Gastrocnemius medialis (tissue), 4 donors: ENCODE data around the gene TRIM52. TPM values are rescaled to one million over a fixed set of nuclear protein-coding genes. Genes with fewer than 3 reads are reported as not detected.
"Not testable (repeated sequence)": the region's sequence is repeated elsewhere in the genome, so short reads cannot be mapped to it uniquely, and the experiment has no call there.

Experiments
- ATAC-seq, 2 donors: fragments of 150-250 bp; one replicate each; pipeline ENCODE4 v1.9.1; 2016
- DNase-seq, 2 donors: peaks; one replicate each; pipeline ENCODE4 v3.0.0-alpha.2; 2019
- H3K27ac ChIP-seq, 4 donors: fragments of 200-600 bp; sonication (generic); 1 replicate in 1 of 4; 2 replicates in 3 of 4; pipeline ENCODE4 v1.5.1; 2016 to 2018; ENCODE audit warnings: mild to moderate bottlenecking in 2 of 4, moderate library complexity in 1 of 4
- H3K27me3 ChIP-seq, 3 donors: fragments of 200-600 bp; sonication (generic) in 2 of 3; 1 replicate in 1 of 3; 2 replicates in 2 of 3; pipeline versions ENCODE4 v1.5.1 to v1.6.0; 2016 to 2019; ENCODE audit warnings: mild to moderate bottlenecking in 1 of 3, moderate library complexity in 1 of 3
- H3K36me3 ChIP-seq, 2 donors: fragments of 200-600 bp; sonication (generic) in 1 of 2; one replicate each; pipeline ENCODE4 v1.5.1; 2017 to 2018
- H3K4me1 ChIP-seq, 2 donors: fragments of 200-600 bp; sonication (generic) in 1 of 2; one replicate each; pipeline ENCODE4 v1.5.1; 2016 to 2017; ENCODE audit warnings: mild to moderate bottlenecking in 2 of 2
- H3K4me3 ChIP-seq, 4 donors: fragments of 200-600 bp; sonication (generic) in 3 of 4; 1 replicate in 1 of 4; 2 replicates in 3 of 4; pipeline ENCODE4 v1.5.1; 2016 to 2019; ENCODE audit warnings: mild to moderate bottlenecking in 2 of 4
- H3K9me3 ChIP-seq, 3 donors: fragments of 200-600 bp; sonication (generic) in 2 of 3; 1 replicate in 1 of 3; 2 replicates in 2 of 3; pipeline ENCODE4 v1.5.1; 2016 to 2019
- CTCF ChIP-seq, 5 experiments: fragments of 450-650 bp in 3 of 5; fragments of 200-600 bp in 2 of 5; sonication (generic) in 2 of 5; IDR thresholded peaks in 4 of 5; conservative IDR thresholded peaks in 1 of 5; 1 replicate in 4 of 5; 2 replicates in 1 of 5; pipeline ENCODE4 v1.5.1; 2016 to 2019; ENCODE audit warnings: antibody characterized with exemption in 5 of 5, mild to moderate bottlenecking in 3 of 5, moderate library complexity in 3 of 5
- POLR2A ChIP-seq, 2 donors: fragments of 450-650 bp; IDR thresholded peaks; one replicate each; pipeline ENCODE4 v1.6.1; 2017; ENCODE audit warnings: antibody characterized with exemption in 2 of 2, mild to moderate bottlenecking in 2 of 2, moderate library complexity in 2 of 2
- in situ Hi-C, 4 donors: fragments of 200-750 bp; cut with MboI; loops; one replicate each; pipeline versions ENCODE4 v1.15.0 to v1.8.0; 2017; ENCODE audit warnings: low sequenced_read_pairs in 4 of 4
- intact Hi-C: fragments of 100-400 bp; cut with DNase I; formaldehyde crosslinking; loops from one replicate; pipeline ENCODE4 v1.15.1; 2023; ENCODE audit warnings: low total_unique reads
- total RNA-seq, 4 donors: library from RNA; depleted of rRNA; stranded (reverse); fragments of >200 nt; gene quantifications; one replicate each; pipeline versions ENCODE4 v1.1.0 to v1.2.3, GENCODE V29; 2016

The TRIM52 gene
- total RNA-seq, 4 donors from 2014 or later = 1.3 to 4.9 (median 3.4) TPM

- H3K36me3 ChIP-seq = no peaks in the 10 kb centered on the region
- H3K4me1 ChIP-seq = no peaks in the 10 kb centered on the region
- DNase-seq = no peak
- H3K4me3 ChIP-seq = no peak overlapping the region
- no peak overlapping the region for H3K27ac ChIP-seq
- H3K27me3 ChIP-seq = no peaks in the 10 kb centered on the region
- intact Hi-C loops (no loop called here), in situ Hi-C loops (no loop called here)
- H3K9me3 ChIP-seq = no peaks in the 10 kb centered on the region
- no peak for ATAC-seq
- TF ChIP-seq CTCF (IDR thresholded peaks at IDR 0.05 in 4 of 5, conservative IDR thresholded peaks at IDR 0.05 in 1 of 5) = no peak
These were observed 10.1 kb upstream of the TRIM52 start for GRCh38 chr5:181271081-181271480.

GRCh38 chr5:181267907-181268306 lies 7.0 kb upstream of the TRIM52 start:
- intact Hi-C loops (loop anchor here (10.0 kb wide), 2 partner anchors 403 to 773 kb away; partner anchors contain the start of genes CNOT6 and ZFP62), in situ Hi-C loops (loop anchor here in 2 of 4 donors (10.0 kb wide), 1 partner anchor 83 kb away; no protein-coding TSS in a partner anchor)
- H3K4me1 ChIP-seq, H3K27ac ChIP-seq, ATAC-seq, H3K27me3 ChIP-seq, DNase-seq, H3K4me3 ChIP-seq, H3K9me3 ChIP-seq: not testable (repeated sequence)
- H3K36me3 ChIP-seq = peaks cover 0 to 13% of the 10 kb centered on the region in 2 donors

- not testable (repeated sequence) for H3K4me3 ChIP-seq, ATAC-seq, H3K27me3 ChIP-seq, H3K9me3 ChIP-seq, H3K27ac ChIP-seq, DNase-seq
- Histone ChIP-seq H3K4me1 (peaks cover 8 to 12% of the 10 kb centered on the region in 2 donors), H3K36me3 (peaks cover 0 to 13% of the 10 kb centered on the region in 2 donors)
- in situ Hi-C loops = loop anchor here in 2 of 4 donors (10.0 kb wide), 1 partner anchor 83 kb away; no protein-coding TSS in a partner anchor
- intact Hi-C loops = loop anchor here (10.0 kb wide), 2 partner anchors 403 to 773 kb away; partner anchors contain the start of genes CNOT6 and ZFP62
These were observed 6.5 kb upstream of the TRIM52 start for GRCh38 chr5:181267291-181267904.

- intact Hi-C loops (loop anchor here (10.0 kb wide), 2 partner anchors 400 to 770 kb away; partner anchors contain the start of genes CNOT6 and ZFP62), in situ Hi-C loops (loop anchor here in 2 of 4 donors (10.0 kb wide), 1 partner anchor 80 kb away; no protein-coding TSS in a partner anchor)
- ATAC-seq (no peak), DNase-seq (no peak)
- Histone ChIP-seq H3K9me3 (no peaks in the 10 kb centered on the region), H3K27ac (no peak overlapping the region), H3K36me3 (peaks cover 0 to 13% of the 10 kb centered on the region in 2 donors), H3K27me3 (no peaks in the 10 kb centered on the region), H3K4me3 (no peak overlapping the region), H3K4me1 (peaks cover 9 to 16% of the 10 kb centered on the region in 2 donors)
- TF ChIP-seq POLR2A (IDR thresholded peaks at IDR 0.05) = no peak
These were observed 4.2 kb upstream of the TRIM52 start for GRCh38 chr5:181265092-181265671.

GRCh38 chr5:181263633-181264032 lies 2.7 kb upstream of the TRIM52 start:
- in situ Hi-C loops = loop anchor here in 2 of 4 donors (10.0 kb wide), 1 partner anchor 79 kb away; no protein-coding TSS in a partner anchor

More at GRCh38 chr5:181263633-181264032, 2.7 kb upstream of the TRIM52 start:
- intact Hi-C loops = loop anchor here (10.0 kb wide), 2 partner anchors 399 to 769 kb away; partner anchors contain the start of genes CNOT6 and ZFP62
- Histone ChIP-seq H3K9me3 (no peaks in the 10 kb centered on the region), H3K4me3 (no peak overlapping the region), H3K4me1 (peaks cover 25 to 32% of the 10 kb centered on the region in 2 donors), H3K27ac (peak overlapping the region in 2 of 4 donors; percentile 98 to 100), H3K36me3 (peaks cover 0 to 13% of the 10 kb centered on the region in 2 donors), H3K27me3 (no peaks in the 10 kb centered on the region)
- DNase-seq (no peak), ATAC-seq (no peak)
- TF ChIP-seq POLR2A (IDR thresholded peaks at IDR 0.05) = no peak
- no peak for TF ChIP-seq CTCF (IDR thresholded peaks at IDR 0.05 in 4 of 5, conservative IDR thresholded peaks at IDR 0.05 in 1 of 5)
